ENCODE measurements around the gene CFDP1. TPM values are rescaled to one million over a fixed set of nuclear protein-coding genes. Genes with fewer than 3 reads are reported as not detected.
A peak's percentile ranks its signal among the peaks of the same experiment; 100 is the strongest.

CFDP1 gene
- total and polyA plus RNA-seq, 2 donors (not counting 3 experiments of a cell fraction or from before 2014, with no cell fraction given), result 17.8 to 53.8 TPM

DNA sequence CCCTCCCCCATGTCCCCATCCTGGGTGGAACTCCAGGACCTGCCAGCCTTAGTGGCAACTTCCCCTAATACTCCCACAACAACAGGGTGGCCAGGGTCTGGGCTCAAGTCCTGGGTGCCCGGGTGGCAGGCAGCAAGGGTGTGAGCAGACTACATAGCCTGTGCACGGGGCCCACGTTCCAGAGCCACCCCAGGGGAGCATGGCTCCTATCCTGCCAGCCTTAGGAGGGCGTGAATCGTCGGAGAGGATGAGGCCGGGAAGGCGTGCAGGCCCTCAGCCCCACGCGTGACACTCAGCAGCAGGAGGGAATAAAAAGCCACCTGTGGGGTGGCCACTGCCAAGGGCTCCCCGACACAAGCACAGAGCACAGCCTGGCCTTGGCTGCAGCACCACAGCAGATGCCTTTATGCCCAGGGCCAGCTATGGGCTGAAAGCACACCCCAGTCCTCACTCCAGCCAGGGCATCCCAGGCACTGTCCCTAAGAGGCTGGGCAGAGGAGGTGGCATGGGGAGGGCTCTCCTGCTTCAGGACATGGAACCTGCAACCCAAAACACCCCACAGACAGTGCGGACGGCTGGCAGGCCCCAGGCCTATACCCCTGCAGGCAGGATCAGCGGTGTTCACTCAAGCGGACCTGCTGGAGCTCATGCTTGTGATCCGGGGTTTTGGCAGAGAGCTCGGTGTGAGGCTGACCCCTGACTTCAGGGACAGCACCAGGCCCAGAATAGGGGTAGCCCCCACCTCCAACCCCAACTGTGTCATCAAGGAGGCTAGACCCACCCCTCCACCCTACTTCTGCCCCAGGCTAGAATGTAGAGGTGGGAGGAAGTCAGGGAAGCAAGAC lies 184.5 kb downstream of the CFDP1 start:
- peak; percentile 50 for FAIRE-seq
- POLR2A ChIA-PET, result no interaction called here
- Histone ChIP-seq H2AFZ (ENCODE audit: low read depth, low read length) (no peak overlapping the region), H3K36me3 (ENCODE audit: control insufficient read depth in 2 of 2, extremely low read depth in 1 of 2, insufficient read depth in 2 of 2, low read length in 2 of 2) (peaks cover 0 to 3% of the 10 kb centered on the region in 2 experiments), H3K4me3 (replicated peaks in 1 of 3; ENCODE audit: insufficient read depth in 1 of 3, low read depth in 1 of 3, low read length in 3 of 3) (peak overlapping the region; percentile 50 to 83 (median 80)), H3K9me3 (replicated peaks; ENCODE audit: control insufficient read depth, insufficient read depth, low read length) (no peaks in the 10 kb centered on the region), H3K27ac (ENCODE audit: insufficient read depth, low read depth, low read length) (peak overlapping the region; percentile 92), H3K27me3 (ENCODE audit: control insufficient read depth in 2 of 2, insufficient read depth in 2 of 2, low read length in 2 of 2) (no peaks in the 10 kb centered on the region), H3K79me2 (ENCODE audit: control insufficient read depth, insufficient read depth, low read length) (peaks cover 91% of the 10 kb centered on the region), H3K9me1 (replicated peaks; ENCODE audit: control insufficient read depth, extremely low read depth, insufficient read depth, low read length) (no peaks in the 10 kb centered on the region), H4K20me1 (replicated peaks; ENCODE audit: control insufficient read depth, extremely low read depth, insufficient read depth, low read length) (no peaks in the 10 kb centered on the region), H3K9ac (replicated peaks; ENCODE audit: extremely low read depth, insufficient read depth, low read length) (peak overlapping the region; percentile 87), H3K4me2 (ENCODE audit: insufficient read depth, low read length) (peak overlapping the region; percentile 76), H3K4me1 (ENCODE audit: control insufficient read depth, extremely low read depth, insufficient read depth, low read length) (peaks cover 78% of the 10 kb centered on the region)
- TF ChIP-seq EZH2 (IDR thresholded peaks at IDR 0.05; ENCODE audit: borderline replicate concordance, low read depth, low read length, severe bottlenecking), result no peak
- peak; percentile 51 for TF ChIP-seq POLR2A (IDR thresholded peaks at IDR 0.05; ENCODE audit: low read depth, low read length)
- TF ChIP-seq POLR2AphosphoS5 (IDR thresholded peaks at IDR 0.05; ENCODE audit: insufficient read depth, low read depth, low read length), result peak; percentile 28
- no TSS peak for BruUV-seq (replicated peaks)
- CTCF ChIA-PET, result interaction anchor here (0.7 to 8.4 kb wide), 9 partner anchors 12 to 141 kb away, joined by 3 to 48 read pairs (median 4); no protein-coding TSS in a partner anchor
- intact Hi-C loops (cut with micrococcal nuclease), result no loop called here
- dilution Hi-C loops (cut with MboI; ENCODE audit: extremely low pct_ligation_motif_present, low sequenced_read_pairs), result no loop called here
- no peak for DNase-seq (ENCODE audit: low read depth, low spot score)

GRCh38 chr16:75248142-75248535 lies 185.2 kb downstream of the CFDP1 start:
- dilution Hi-C loops (cut with MboI; ENCODE audit: extremely low pct_ligation_motif_present, low sequenced_read_pairs), result no loop called here
- H4K20me1 ChIP-seq (replicated peaks; ENCODE audit: control insufficient read depth, extremely low read depth, insufficient read depth, low read length), result no peaks in the 10 kb centered on the region
- H2AFZ ChIP-seq (ENCODE audit: low read depth, low read length), result no peak overlapping the region
- peak overlapping the region in 2 of 3 experiments; percentile 13 to 50 for H3K4me3 ChIP-seq (replicated peaks in 1 of 3; ENCODE audit: insufficient read depth in 1 of 3, low read depth in 1 of 3, low read length in 3 of 3)
- peak overlapping the region; percentile 87 for H3K9ac ChIP-seq (replicated peaks; ENCODE audit: extremely low read depth, insufficient read depth, low read length)
- ChIA-PET POLR2A (no interaction called here), CTCF (interaction anchor here (0.7 to 4.0 kb wide), 9 partner anchors 13 to 141 kb away, joined by 3 to 26 read pairs (median 3); no protein-coding TSS in a partner anchor)
- H3K4me2 ChIP-seq (ENCODE audit: insufficient read depth, low read length), result peak overlapping the region; percentile 76
- peak; percentile 66 for FAIRE-seq
- no TSS peak for BruUV-seq (replicated peaks)
- H3K27ac ChIP-seq (ENCODE audit: insufficient read depth, low read depth, low read length), result peak overlapping the region; percentile 92
- H3K27me3 ChIP-seq (ENCODE audit: control insufficient read depth in 2 of 2, insufficient read depth in 2 of 2, low read length in 2 of 2), result no peaks in the 10 kb centered on the region
- no peaks in the 10 kb centered on the region for H3K9me1 ChIP-seq (replicated peaks; ENCODE audit: control insufficient read depth, extremely low read depth, insufficient read depth, low read length)
- intact Hi-C loops (cut with micrococcal nuclease), result no loop called here
- peaks cover 0 to 3% of the 10 kb centered on the region in 2 experiments for H3K36me3 ChIP-seq (ENCODE audit: control insufficient read depth in 2 of 2, extremely low read depth in 1 of 2, insufficient read depth in 2 of 2, low read length in 2 of 2)
- peaks cover 91% of the 10 kb centered on the region for H3K79me2 ChIP-seq (ENCODE audit: control insufficient read depth, insufficient read depth, low read length)
- H3K4me1 ChIP-seq (ENCODE audit: control insufficient read depth, extremely low read depth, insufficient read depth, low read length), result peaks cover 78% of the 10 kb centered on the region
- no peaks in the 10 kb centered on the region for H3K9me3 ChIP-seq (replicated peaks; ENCODE audit: control insufficient read depth, insufficient read depth, low read length)
- no peak for DNase-seq (ENCODE audit: low read depth, low spot score)
- no peak for TF ChIP-seq FOS (IDR thresholded peaks at IDR 0.05; ENCODE audit: borderline replicate concordance, insufficient read depth, low read length)
- no peak for TF ChIP-seq JUN (IDR thresholded peaks at IDR 0.05; ENCODE audit: borderline replicate concordance, insufficient read depth, insufficient read length, low read depth)
- no peak for TF ChIP-seq GATA2 (IDR thresholded peaks at IDR 0.05; ENCODE audit: insufficient read depth, insufficient read length, low read depth, low read length)
- no peak for TF ChIP-seq CTCF (IDR thresholded peaks at IDR 0.05; ENCODE audit: extremely low read depth in 1 of 2, insufficient read depth in 1 of 2, low read depth in 1 of 2, low read length in 2 of 2)
- no peak for TF ChIP-seq POLR2A (IDR thresholded peaks at IDR 0.05; ENCODE audit: low read depth, low read length)
- no peak for TF ChIP-seq EZH2 (IDR thresholded peaks at IDR 0.05; ENCODE audit: borderline replicate concordance, low read depth, low read length, severe bottlenecking)
- TF ChIP-seq MYC (IDR thresholded peaks at IDR 0.05; ENCODE audit: low read depth, low read length), result no peak
- TF ChIP-seq POLR2AphosphoS5 (IDR thresholded peaks at IDR 0.05; ENCODE audit: insufficient read depth, low read depth, low read length), result no peak
- TF ChIP-seq, protein P1, sequence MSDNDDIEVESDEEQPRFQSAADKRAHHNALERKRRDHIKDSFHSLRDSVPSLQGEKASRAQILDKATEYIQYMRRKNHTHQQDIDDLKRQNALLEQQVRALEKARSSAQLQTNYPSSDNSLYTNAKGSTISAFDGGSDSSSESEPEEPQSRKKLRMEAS (IDR thresholded peaks at IDR 0.05; ENCODE audit: insufficient read depth, insufficient read length), result no peak
